H1 (cell line): ENCODE data around the gene GABRR1. TPM values are rescaled to one million over a fixed set of nuclear protein-coding genes. Genes with fewer than 3 reads are reported as not detected.

Experiments
- CTCF ChIA-PET: fragments of 300-600 bp; sonication (Branson Sonifier 250); formaldehyde crosslinking; loops from one replicate; lab custom pipeline; 2021; ENCODE audit not compliant: partially characterized antibody; lab: Charles Lee
- POLR2A ChIA-PET: fragments of 300-600 bp; sonication (Branson Sonifier 250); formaldehyde crosslinking; loops from one replicate; lab custom pipeline; 2021; ENCODE audit warnings: inconsistent platforms; ENCODE audit not compliant: partially characterized antibody; lab: Charles Lee
- DNase-seq, 2 experiments: peaks; one replicate each; pipeline versions ENCODE4 v3.0.0 to v3.0.0-alpha.2; 2010 to 2022; ENCODE audit warnings: low spot score in 2 of 2, low read depth in 1 of 2, mixed read lengths in 1 of 2
- FAIRE-seq: peaks from 2 replicates; lab custom pipeline; 2011; peaks lifted over from hg19 to GRCh38; lab: Jason Lieb, UNC
- H2AFZ ChIP-seq: 2 replicates; pipeline ENCODE4 v1.8.1; 2012; ENCODE audit warnings: low read length, inconsistent platforms
- H2AK5ac ChIP-seq: 2 replicates; pipeline ENCODE4 v1.6.1; 2013; ENCODE audit warnings: low read depth, low read length
- H2BK120ac ChIP-seq: replicated peaks from 2 replicates; pipeline ENCODE3; 2013; ENCODE audit warnings: low read depth, low read length, inconsistent platforms
- H2BK12ac ChIP-seq: 2 replicates; pipeline ENCODE4 v1.6.1; 2013; ENCODE audit warnings: low read depth, low read length
- H2BK15ac ChIP-seq: 2 replicates; pipeline ENCODE4 v1.6.1; 2013; ENCODE audit warnings: low read length
- H2BK20ac ChIP-seq: 2 replicates; pipeline ENCODE4 v1.6.1; 2013; ENCODE audit warnings: low read length
- H2BK5ac ChIP-seq: 2 replicates; pipeline ENCODE4 v1.6.1; 2013; ENCODE audit warnings: low read depth, low read length
- H3K14ac ChIP-seq: 2 replicates; pipeline ENCODE4 v1.6.1; 2013; ENCODE audit warnings: inconsistent platforms; ENCODE audit not compliant: insufficient read length
- H3K18ac ChIP-seq: 2 replicates; pipeline ENCODE4 v1.6.1; 2013; ENCODE audit warnings: low read length; ENCODE audit errors: extremely low read depth
- H3K23ac ChIP-seq: 2 replicates; pipeline ENCODE4 v1.6.1; 2013; ENCODE audit warnings: inconsistent platforms; ENCODE audit not compliant: insufficient read length
- H3K23me2 ChIP-seq: 2 replicates; pipeline ENCODE4 v1.6.1; 2013; ENCODE audit warnings: low read depth, low read length
- H3K27ac ChIP-seq: 2 replicates; pipeline ENCODE4 v1.6.1; 2011; ENCODE audit warnings: low read depth, low read length, inconsistent platforms
- H3K27me3 ChIP-seq, 4 experiments: replicated peaks in 1 of 4; 1 replicate in 1 of 4; 2 replicates in 3 of 4; pipeline versions ENCODE4 v1.6.1 to v1.8.1; 2011 to 2013; ENCODE audit warnings: low read length in 3 of 4, mild to moderate bottlenecking in 3 of 4, inconsistent platforms in 2 of 4, mixed read lengths in 2 of 4, moderate library complexity in 1 of 4; ENCODE audit not compliant: control insufficient read depth in 3 of 4, insufficient read depth in 3 of 4; ENCODE audit errors: extremely low read depth in 1 of 4
- H3K36me3 ChIP-seq, 4 experiments: 2 replicates each; pipeline versions ENCODE4 v1.6.1 to v1.8.1; 2011 to 2013; ENCODE audit warnings: mild to moderate bottlenecking in 4 of 4, low read length in 3 of 4, moderate library complexity in 2 of 4, control low read depth in 1 of 4, inconsistent platforms in 1 of 4; ENCODE audit not compliant: insufficient read depth in 4 of 4, control insufficient read depth in 2 of 4
- H3K4ac ChIP-seq: replicated peaks from 2 replicates; pipeline ENCODE3; 2013; ENCODE audit warnings: low read length, low read depth, mixed read lengths, inconsistent platforms; ENCODE audit not compliant: insufficient read length
- H3K4me1 ChIP-seq, 4 experiments: replicated peaks in 1 of 4; 1 replicate in 1 of 4; 2 replicates in 3 of 4; pipeline versions ENCODE4 v1.6.1 to v1.8.1; 2011 to 2013; ENCODE audit warnings: low read length in 3 of 4, inconsistent platforms in 2 of 4, mixed read lengths in 1 of 4; ENCODE audit not compliant: insufficient read depth in 4 of 4, control insufficient read depth in 3 of 4
- H3K4me2 ChIP-seq, 2 experiments: 2 replicates each; pipeline versions ENCODE4 v1.6.1 to v1.8.1; 2011 to 2013; ENCODE audit warnings: low read depth in 2 of 2, low read length in 2 of 2, control low read depth in 1 of 2, inconsistent platforms in 1 of 2, mild to moderate bottlenecking in 1 of 2; ENCODE audit not compliant: insufficient read depth in 1 of 2
- H3K4me3 ChIP-seq, 4 experiments: fragments of 200-600, 300-600 bp in 1 of 4; sonication (generic), shearing (Covaris generic), sonication (Bioruptor Twin) in 1 of 4; 2 replicates each; pipeline versions ENCODE4 v1.5.1 to v1.8.1; 2011 to 2016; ENCODE audit warnings: low read length in 4 of 4, low read depth in 3 of 4, control low read depth in 2 of 4, inconsistent platforms in 2 of 4, mild to moderate bottlenecking in 2 of 4, mixed read lengths in 1 of 4, moderate library complexity in 1 of 4; ENCODE audit not compliant: insufficient read depth in 2 of 4; ENCODE audit errors: extremely low read depth in 1 of 4
- H3K56ac ChIP-seq: replicated peaks from 2 replicates; pipeline ENCODE3; 2013; ENCODE audit warnings: low read depth, mild to moderate bottlenecking, mixed read lengths, low read length, inconsistent platforms; ENCODE audit not compliant: insufficient read length
- H3K79me1 ChIP-seq: 2 replicates; pipeline ENCODE4 v1.6.1; 2013; ENCODE audit warnings: low read depth, low read length, control low read depth
- H3K79me2 ChIP-seq, 2 experiments: 2 replicates each; pipeline versions ENCODE4 v1.6.1 to v1.8.1; 2012 to 2013; ENCODE audit warnings: low read length in 2 of 2, mild to moderate bottlenecking in 2 of 2, inconsistent platforms in 1 of 2; ENCODE audit not compliant: insufficient read depth in 2 of 2, control insufficient read depth in 1 of 2
- H3K9ac ChIP-seq, 4 experiments: replicated peaks in 1 of 4; 1 replicate in 1 of 4; 2 replicates in 3 of 4; pipeline versions ENCODE4 v1.6.1 to v1.8.1; 2011 to 2013; ENCODE audit warnings: low read depth in 3 of 4, low read length in 3 of 4, control low read depth in 2 of 4, mild to moderate bottlenecking in 2 of 4, moderate library complexity in 2 of 4, inconsistent platforms in 1 of 4; ENCODE audit errors: extremely low read depth in 1 of 4
- H3K9me3 ChIP-seq, 2 experiments: 2 replicates each; pipeline versions ENCODE4 v1.6.1 to v1.8.1; 2012 to 2013; ENCODE audit warnings: mild to moderate bottlenecking in 2 of 2, moderate library complexity in 2 of 2, control low read depth in 1 of 2, inconsistent platforms in 1 of 2, low read depth in 1 of 2, low read length in 1 of 2, mixed read lengths in 1 of 2; ENCODE audit not compliant: insufficient read depth in 2 of 2
- H4K20me1 ChIP-seq, 2 experiments: replicated peaks in 1 of 2; 2 replicates each; pipeline versions ENCODE3 to v1.8.1; 2011 to 2013; ENCODE audit warnings: inconsistent platforms in 2 of 2, low read length in 2 of 2, mild to moderate bottlenecking in 1 of 2; ENCODE audit not compliant: insufficient read depth in 2 of 2, control insufficient read depth in 1 of 2
- H4K5ac ChIP-seq: 2 replicates; pipeline ENCODE4 v1.6.1; 2013; ENCODE audit warnings: low read length, low read depth, mixed read lengths, inconsistent platforms; ENCODE audit not compliant: insufficient read length
- H4K8ac ChIP-seq: 2 replicates; pipeline ENCODE4 v1.8.0; 2013; ENCODE audit warnings: mild to moderate bottlenecking, moderate library complexity, low read length, inconsistent platforms; ENCODE audit not compliant: insufficient read depth; ENCODE audit errors: extremely low read depth
- H4K91ac ChIP-seq: replicated peaks from 2 replicates; pipeline ENCODE3; 2013; ENCODE audit warnings: low read length, mixed read lengths, inconsistent platforms; ENCODE audit not compliant: insufficient read length
- BCL11A ChIP-seq, 2 experiments: IDR thresholded peaks; one replicate each; pipeline ENCODE4 v1.6.1; 2011; ENCODE audit warnings: low read depth in 2 of 2, low read length in 2 of 2, mild to moderate bottlenecking in 2 of 2
- EP300 ChIP-seq, 2 experiments: IDR thresholded peaks; 1 replicate in 1 of 2; 2 replicates in 1 of 2; pipeline ENCODE4 v1.6.1; 2011 to 2012; ENCODE audit warnings: low read depth in 2 of 2, low read length in 2 of 2, mild to moderate bottlenecking in 2 of 2, borderline replicate concordance in 1 of 2, inconsistent platforms in 1 of 2, moderate library complexity in 1 of 2
- EZH2 ChIP-seq: fragments of 200-600 bp; sonication (generic); IDR thresholded peaks from 2 replicates; pipeline ENCODE4 v1.7.1; 2012; ENCODE audit warnings: low read depth, mild to moderate bottlenecking, moderate library complexity, low read length, inconsistent platforms; ENCODE audit not compliant: severe bottlenecking
- MAX ChIP-seq: IDR thresholded peaks from 2 replicates; pipeline ENCODE4 v1.6.1; 2012; ENCODE audit warnings: inconsistent platforms
- NANOG ChIP-seq: IDR thresholded peaks from 2 replicates; pipeline ENCODE4 v1.6.1; 2011; ENCODE audit warnings: low read length, low read depth, mild to moderate bottlenecking, inconsistent platforms; ENCODE audit not compliant: insufficient read depth, poor library complexity, severe bottlenecking
- POU5F1 ChIP-seq: IDR thresholded peaks from 2 replicates; pipeline ENCODE4 v1.6.1; 2011; ENCODE audit warnings: low read depth, mild to moderate bottlenecking, low read length, moderate library complexity
- SIN3A ChIP-seq, 2 experiments: IDR thresholded peaks in 1 of 2; conservative IDR thresholded peaks in 1 of 2; 2 replicates each; pipeline ENCODE4 v1.6.1; 2011 to 2012; ENCODE audit warnings: low read length in 2 of 2, improper control_type of control experiment in 1 of 2, low read depth in 1 of 2, mild to moderate bottlenecking in 1 of 2
- TBP ChIP-seq: IDR thresholded peaks from 2 replicates; pipeline ENCODE4 v1.6.1; 2011; ENCODE audit warnings: low read depth, low read length, improper control_type of control experiment
- ZNF274 ChIP-seq: IDR thresholded peaks from 2 replicates; pipeline ENCODE4 v1.7.0; 2012; ENCODE audit warnings: low read length, borderline replicate concordance; ENCODE audit errors: extremely low read depth
- WGBS, 2 experiments: shearing (Covaris generic) in 1 of 2; methylation state at CpG; one replicate each; pipeline versions ENCODE4 v1.1.6 to v1.1.7; 2013 to 2015; ENCODE audit warnings: low lambda C conversion rate in 2 of 2, mixed read lengths in 2 of 2, inconsistent platforms in 1 of 2, low coverage in 1 of 2, missing lambda C conversion rate in 1 of 2; ENCODE audit not compliant: insufficient replicate concordance in 2 of 2, insufficient coverage in 1 of 2, insufficient read length in 1 of 2; ENCODE audit errors: extremely low coverage in 1 of 2, missing lambda C conversion rate in 1 of 2; 5-methylcytosine and 5-hydroxymethylcytosine counted together
- polyA plus RNA-seq, 7 experiments: library from polyadenylated mRNA; depleted of rRNA in 3 of 7; stranded (reverse) in 5 of 7; unstranded in 2 of 7; fragments of >200 nt in 5 of 7; fragments of 200-250 nt in 2 of 7; gene quantifications; 1 replicate in 5 of 7; 2 replicates in 1 of 7; 4 replicates in 1 of 7; pipeline versions ENCODE4 v1.2.1 to v1.2.3, GENCODE V29; 2011 to 2013; ENCODE audit warnings: missing spikeins in 2 of 7, mixed read lengths in 2 of 7
- total RNA-seq: library from RNA; stranded (reverse); fragmentation: NEBNext Ultra II Directional; extraction: Animal tissue kit (Norgen Biotek cat#: 25700); gene quantifications from 2 replicates; pipeline ENCODE4 v1.2.1, GENCODE V29; 2021

GABRR1 gene
- total and polyA plus RNA-seq, 2 of the 8 experiments (the other 6 are each of a cell fraction or from before 2014, with no cell fraction given) = 0.60 to 0.63 TPM

- H4K8ac ChIP-seq = no peak overlapping the region
- no peak for FAIRE-seq
These were observed 43.2 kb upstream of the GABRR1 start for GRCh38 chr6:89260310-89260709.

More at GRCh38 chr6:89260310-89260709, 43.2 kb upstream of the GABRR1 start:
- Histone ChIP-seq H3K27ac (no peak overlapping the region), H4K91ac (no peak overlapping the region), H3K9ac (no peak overlapping the region), H2AK5ac (no peak overlapping the region), H3K4ac (no peak overlapping the region), H3K79me2 (no peaks in the 10 kb centered on the region), H2BK20ac (no peak overlapping the region), H3K36me3 (no peaks in the 10 kb centered on the region), H2BK120ac (no peak overlapping the region), H3K56ac (no peak overlapping the region), H3K4me3 (no peak overlapping the region), H3K14ac (no peak overlapping the region), H3K79me1 (no peaks in the 10 kb centered on the region), H3K9me3 (no peaks in the 10 kb centered on the region), H4K5ac (no peak overlapping the region), H2BK15ac (no peak overlapping the region), H3K23me2 (no peaks in the 10 kb centered on the region), H3K4me1 (no peaks in the 10 kb centered on the region), H4K20me1 (no peaks in the 10 kb centered on the region), H2BK5ac (no peak overlapping the region), H3K27me3 (no peaks in the 10 kb centered on the region), H3K18ac (no peak overlapping the region), H2BK12ac (no peak overlapping the region), H3K4me2 (no peak overlapping the region), H2AFZ (no peak overlapping the region), H3K23ac (no peak overlapping the region)
- POLR2A ChIA-PET = no interaction called here
- DNase-seq = peak in 1 of 2 experiments; percentile 24
- CTCF ChIA-PET = interaction anchor here (0.7 to 2.0 kb wide), 7 partner anchors 14 to 1535 kb away, joined by 3 to 8 read pairs (median 3); no protein-coding TSS in a partner anchor
- TF ChIP-seq BCL11A (IDR thresholded peaks at IDR 0.05; ENCODE audit: low read depth in 2 of 2, low read length in 2 of 2) (no peak), NANOG (no peak), SIN3A (conservative IDR thresholded peaks at IDR 0.05 in 1 of 2, IDR thresholded peaks at IDR 0.05 in 1 of 2; ENCODE audit: low read depth in 1 of 2, low read length in 2 of 2) (no peak), EP300 (IDR thresholded peaks at IDR 0.05; ENCODE audit: borderline replicate concordance in 1 of 2, low read depth in 2 of 2, low read length in 2 of 2) (no peak), MAX (no peak), POU5F1 (no peak), EZH2 (no peak), ZNF274 (no peak), TBP (no peak)
- WGBS, 2 experiments = 93% methylated on average over 4 of the region's 4 CpGs; no CpG with 5 or more reads in 1 of the 2 experiments
